Measurements from ENCODE around the gene BTBD10. TPM values are rescaled to one million over a fixed set of nuclear protein-coding genes. Genes with fewer than 3 reads are reported as not detected.
"Not testable (repeated sequence)": the region's sequence is repeated elsewhere in the genome, so short reads cannot be mapped to it uniquely, and the experiment has no call there.

BTBD10 gene
- total RNA-seq, 1 experiment from 2014 or later = 23.3 TPM

- Histone ChIP-seq H3K56ac (ENCODE audit: insufficient read length, low read depth, low read length) (no peak overlapping the region), H3K27ac (ENCODE audit: insufficient read length, low read depth, low read length) (no peak overlapping the region), H3K79me2 (ENCODE audit: insufficient read depth, low read length) (no peaks in the 10 kb centered on the region), H2BK120ac (ENCODE audit: low read depth, low read length, poor library complexity, severe bottlenecking) (no peak overlapping the region), H2BK20ac (ENCODE audit: low read depth, low read length, poor library complexity, severe bottlenecking) (no peak overlapping the region), H3K27me3 (ENCODE audit: insufficient read depth, low read length) (no peaks in the 10 kb centered on the region), H2BK12ac (ENCODE audit: insufficient read length, low read depth, low read length) (no peak overlapping the region), H3K9ac (ENCODE audit: extremely low read depth, insufficient read length, low read length) (no peak overlapping the region), H3K4me2 (ENCODE audit: insufficient read depth, insufficient read length, low read length) (no peak overlapping the region), H3K14ac (ENCODE audit: insufficient read depth, low read length) (no peak overlapping the region), H3K9me3 (ENCODE audit: control insufficient read depth, low read depth, low read length) (no peaks in the 10 kb centered on the region), H3K23me2 (ENCODE audit: insufficient read length, low read depth, low read length, poor library complexity, severe bottlenecking) (no peaks in the 10 kb centered on the region), H2BK15ac (ENCODE audit: low read depth, low read length) (no peak overlapping the region), H3T11ph (ENCODE audit: low read length) (no peak overlapping the region), H3K4me1 (ENCODE audit: insufficient read depth, low read length) (peaks cover 5% of the 10 kb centered on the region), H4K5ac (ENCODE audit: insufficient read length, low read depth, low read length) (no peak overlapping the region), H4K8ac (replicated peaks; ENCODE audit: insufficient read length, low read depth, low read length) (no peak overlapping the region), H3K79me1 (ENCODE audit: insufficient read depth, low read depth, low read length, poor library complexity, severe bottlenecking) (no peaks in the 10 kb centered on the region), H2AK5ac (ENCODE audit: insufficient read length, low read length) (no peak overlapping the region), H4K91ac (ENCODE audit: insufficient read length, low read depth, low read length) (no peak overlapping the region), H3K18ac (ENCODE audit: insufficient read length, low read depth, low read length) (no peak overlapping the region), H4K20me1 (ENCODE audit: control insufficient read depth, insufficient read depth, insufficient read length) (no peaks in the 10 kb centered on the region), H2BK5ac (ENCODE audit: insufficient read length, low read length) (no peak overlapping the region), H3K23ac (ENCODE audit: insufficient read length, low read depth, low read length) (no peak overlapping the region), H2AFZ (ENCODE audit: low read length) (no peak overlapping the region), H3K4ac (ENCODE audit: low read depth, low read length) (no peak overlapping the region)
- no peak for DNase-seq
- no peak for TF ChIP-seq CTCF (conservative IDR thresholded peaks at IDR 0.05)
- no peaks in the 10 kb centered on the region for H3K27me3 Mint-ChIP-seq (ENCODE audit: low read depth)
- WGBS (ENCODE audit: extremely low coverage, insufficient read length, low lambda C conversion rate) = no CpG with 5 or more reads among the region's 1 CpG
- H3K4me3 Mint-ChIP-seq = no peak overlapping the region
- no peaks in the 10 kb centered on the region for H3K9me3 Mint-ChIP-seq
- H3K27ac Mint-ChIP-seq = no peak overlapping the region
- peaks cover 43 to 46% of the 10 kb centered on the region in 2 experiments for H3K4me1 Mint-ChIP-seq
- no peaks in the 10 kb centered on the region for H3K36me3 Mint-ChIP-seq (ENCODE audit: insufficient read depth in 1 of 3, low read depth in 3 of 3)
Measured at GRCh38 chr11:13438291-13438690, 24.7 kb downstream of the BTBD10 start.

- H3K9me3 Mint-ChIP-seq; DNase-seq; H3K9ac ChIP-seq (ENCODE audit: extremely low read depth, insufficient read length, low read length); H3K14ac ChIP-seq (ENCODE audit: insufficient read depth, low read length); H2BK20ac ChIP-seq (ENCODE audit: low read depth, low read length, poor library complexity, severe bottlenecking); H3K56ac ChIP-seq (ENCODE audit: insufficient read length, low read depth, low read length); H2AK5ac ChIP-seq (ENCODE audit: insufficient read length, low read length); H2BK5ac ChIP-seq (ENCODE audit: insufficient read length, low read length); H3K18ac ChIP-seq (ENCODE audit: insufficient read length, low read depth, low read length); H3K27me3 Mint-ChIP-seq (ENCODE audit: low read depth); H3K9me3 ChIP-seq (ENCODE audit: control insufficient read depth, low read depth, low read length); H3K27ac ChIP-seq (ENCODE audit: insufficient read length, low read depth, low read length); H2AFZ ChIP-seq (ENCODE audit: low read length); H3K4me2 ChIP-seq (ENCODE audit: insufficient read depth, insufficient read length, low read length); H3K36me3 Mint-ChIP-seq (ENCODE audit: insufficient read depth in 1 of 3, low read depth in 3 of 3); H2BK12ac ChIP-seq (ENCODE audit: insufficient read length, low read depth, low read length); H3K4me1 ChIP-seq (ENCODE audit: insufficient read depth, low read length); H3K27me3 ChIP-seq (ENCODE audit: insufficient read depth, low read length); H3K4me3 Mint-ChIP-seq; H3K79me1 ChIP-seq (ENCODE audit: insufficient read depth, low read depth, low read length, poor library complexity, severe bottlenecking); H3T11ph ChIP-seq (ENCODE audit: low read length); H4K5ac ChIP-seq (ENCODE audit: insufficient read length, low read depth, low read length); H4K91ac ChIP-seq (ENCODE audit: insufficient read length, low read depth, low read length); H2BK120ac ChIP-seq (ENCODE audit: low read depth, low read length, poor library complexity, severe bottlenecking); H2BK15ac ChIP-seq (ENCODE audit: low read depth, low read length); H3K79me2 ChIP-seq (ENCODE audit: insufficient read depth, low read length); H3K23me2 ChIP-seq (ENCODE audit: insufficient read length, low read depth, low read length, poor library complexity, severe bottlenecking); H4K20me1 ChIP-seq (ENCODE audit: control insufficient read depth, insufficient read depth, insufficient read length); H4K8ac ChIP-seq (replicated peaks; ENCODE audit: insufficient read length, low read depth, low read length); H3K23ac ChIP-seq (ENCODE audit: insufficient read length, low read depth, low read length); H3K4ac ChIP-seq (ENCODE audit: low read depth, low read length): not testable (repeated sequence)
- no CpG with 5 or more reads among the region's 7 CpGs for WGBS (ENCODE audit: extremely low coverage, insufficient read length, low lambda C conversion rate)
- peaks cover 49% of the 10 kb centered on the region in 2 experiments for H3K4me1 Mint-ChIP-seq
- peak overlapping the region in 2 of 3 experiments; percentile 34 to 84; a peak in 3 of 7 replicates for H3K27ac Mint-ChIP-seq
Measured at GRCh38 chr11:13436836-13437235, 26.2 kb downstream of the BTBD10 start.

All from H9 (cell line).